HepG2 (cell line): ENCODE results near the gene DNAJC5. TPM values are rescaled to one million over a fixed set of nuclear protein-coding genes. Genes with fewer than 3 reads are reported as not detected.
A peak's percentile ranks its signal among the peaks of the same experiment; 100 is the strongest.

Source experiments
- CSRNP1 ChIP-seq: sonication (generic); formaldehyde crosslinking; IDR thresholded peaks from 2 replicates; pipeline ENCODE4 v1.8.1; 2023; ENCODE audit warnings: mild to moderate bottlenecking, missing genetic modification reagents
- DPF2 ChIP-seq: sonication (generic); formaldehyde crosslinking; IDR thresholded peaks from 2 replicates; pipeline ENCODE4 v1.4.0; 2020; ENCODE audit warnings: mild to moderate bottlenecking, low read depth, missing genetic modification reagents, borderline replicate concordance
- KDM1A ChIP-seq: IDR thresholded peaks from 2 replicates; pipeline ENCODE4 v1.6.1; 2016; ENCODE audit warnings: missing compliant biosample characterization
- NFATC3 ChIP-seq: sonication (generic); formaldehyde crosslinking; IDR thresholded peaks from 2 replicates; pipeline ENCODE4 v1.5.1; 2020; ENCODE audit warnings: mild to moderate bottlenecking, missing genetic modification reagents
- PBX2 ChIP-seq: IDR thresholded peaks from 2 replicates; pipeline ENCODE4 v1.6.1; 2016; ENCODE audit warnings: control low read depth
- POGK ChIP-seq: sonication (generic); formaldehyde crosslinking; conservative IDR thresholded peaks from 2 replicates; pipeline ENCODE4 v1.8.0; 2022; ENCODE audit warnings: mild to moderate bottlenecking, moderate library complexity, missing genetic modification reagents
- SALL1 ChIP-seq: sonication (generic); formaldehyde crosslinking; IDR thresholded peaks from 2 replicates; pipeline ENCODE4 v1.8.0; 2022; ENCODE audit warnings: mild to moderate bottlenecking, missing genetic modification reagents
- SALL2 ChIP-seq: sonication (generic); formaldehyde crosslinking; IDR thresholded peaks from 2 replicates; pipeline ENCODE4 v1.8.1; 2023; ENCODE audit warnings: mild to moderate bottlenecking, missing genetic modification reagents, inconsistent platforms
- SIN3B ChIP-seq: fragments of 150-350 bp; IDR thresholded peaks from 2 replicates; pipeline ENCODE4 v1.6.1; 2014; ENCODE audit warnings: low read length
- SKI ChIP-seq: fragments of 450-650 bp; IDR thresholded peaks from one replicate; pipeline ENCODE4 v1.6.1; 2018; ENCODE audit warnings: mild to moderate bottlenecking; ENCODE audit not compliant: partially characterized antibody
- TCF7L2 ChIP-seq: IDR thresholded peaks from 2 replicates; pipeline ENCODE4 v1.6.1; 2011; ENCODE audit warnings: mild to moderate bottlenecking, low read depth, low read length, moderate library complexity
- TRIM22 ChIP-seq: fragments of 450-650 bp; IDR thresholded peaks from 2 replicates; pipeline ENCODE4 v1.6.1; 2017
- ZFP1 ChIP-seq: IDR thresholded peaks from 2 replicates; pipeline ENCODE4 v1.6.1; 2016
- ZNF205 ChIP-seq: IDR thresholded peaks from 2 replicates; pipeline ENCODE4 v1.6.1; 2018; ENCODE audit warnings: missing biosample characterization, missing genetic modification reagents
- ZNF232 ChIP-seq: sonication (generic); formaldehyde crosslinking; IDR thresholded peaks from 2 replicates; pipeline ENCODE4 v1.4.0; 2020; ENCODE audit warnings: missing genetic modification reagents, borderline replicate concordance
- ZNF276 ChIP-seq: sonication (generic); formaldehyde crosslinking; IDR thresholded peaks from 2 replicates; pipeline ENCODE4 v1.4.0; 2020; ENCODE audit warnings: mild to moderate bottlenecking, low read depth, missing genetic modification reagents
- ZNF441 ChIP-seq: sonication (generic); formaldehyde crosslinking; IDR thresholded peaks from 2 replicates; pipeline ENCODE4 v1.7.0; 2021; ENCODE audit warnings: missing genetic modification reagents, borderline replicate concordance
- ZNF451 ChIP-seq: sonication (generic); formaldehyde crosslinking; IDR thresholded peaks from 2 replicates; pipeline ENCODE4 v1.5.0; 2020; ENCODE audit warnings: mild to moderate bottlenecking, missing genetic modification reagents
- ZNF552 ChIP-seq: sonication (generic); formaldehyde crosslinking; IDR thresholded peaks from 2 replicates; pipeline ENCODE4 v1.9.0; 2022; ENCODE audit warnings: missing genetic modification reagents, mild to moderate bottlenecking, borderline replicate concordance
- ZNF616 ChIP-seq: sonication (generic); formaldehyde crosslinking; IDR thresholded peaks from 2 replicates; pipeline ENCODE4 v1.5.0; 2020; ENCODE audit warnings: low read depth, mild to moderate bottlenecking, missing genetic modification reagents
- ZNF839 ChIP-seq: sonication (generic); formaldehyde crosslinking; IDR thresholded peaks from 2 replicates; pipeline ENCODE4 v1.4.0; 2020; ENCODE audit warnings: missing genetic modification reagents, mild to moderate bottlenecking, borderline replicate concordance
- ZNF841 ChIP-seq: sonication (generic); formaldehyde crosslinking; IDR thresholded peaks from 2 replicates; pipeline ENCODE4 v1.8.1; 2023; ENCODE audit warnings: missing genetic modification reagents, borderline replicate concordance
- polyA plus RNA-seq, 8 experiments: library from polyadenylated mRNA; depleted of rRNA in 3 of 8; stranded (reverse) in 7 of 8; unstranded in 1 of 8; fragments of >200 nt; fragmentation: Illumina TruSeq in 4 of 8; extraction: Trizol in 4 of 8; gene quantifications; 2 replicates each; pipeline versions ENCODE4 v1.2.1 to v1.2.3, GENCODE V29; 2011 to 2016; ENCODE audit warnings: low read depth in 4 of 8, missing spikeins in 1 of 8, mixed read lengths in 1 of 8; ENCODE audit not compliant: insufficient read depth in 1 of 8
- total RNA-seq, 5 experiments: library from RNA; depleted of rRNA; stranded (reverse); fragments of >200 nt; fragmentation: Illumina TruSeq; extraction: Trizol; gene quantifications; 2 replicates each; pipeline ENCODE4 v1.2.3, GENCODE V29; 2016; ENCODE audit warnings: low read depth in 1 of 5

The DNAJC5 gene
- total and polyA plus RNA-seq, 2 of the 13 experiments (the other 11 are each of a cell fraction or from before 2014, with no cell fraction given): 42.8 to 64.5 TPM

GRCh38 chr20:63978319-63979228 is 83.6 kb downstream of the DNAJC5 start (continued):
- TF ChIP-seq ZNF276 (peak; percentile 91; the same call in 1 of the 2 replicates), ZNF552 (CRISPR knock-in tag) (0 out of 2 replicates have a peak, but pooled peaks have one; percentile 75), ZNF839 (no peak; the same call in none of the 2 replicates), ZNF205 (CRISPR knock-in tag) (peak; percentile 82), NFATC3 (CRISPR knock-in tag) (peak; percentile 30; the same call in 1 of the 2 replicates), ZFP1 (CRISPR knock-in tag) (no peak), CSRNP1 (CRISPR knock-in tag) (peak; percentile 47; the same call in 1 of the 2 replicates), ZNF841 (CRISPR knock-in tag) (no peak), ZNF451 (CRISPR knock-in tag) (0 out of 2 replicates have a peak, but pooled peaks have one; percentile 53), POGK (CRISPR knock-in tag) (peak; percentile 80; the same call in 1 of the 2 replicates), TRIM22 (no peak), SALL1 (CRISPR knock-in tag) (peak; percentile 86), SKI (no peak), ZNF232 (peak; percentile 93), ZNF441 (peak; percentile 90), ZNF616 (CRISPR knock-in tag) (no peak), PBX2 (no peak), SIN3B (no peak), TCF7L2 (no peak), DPF2 (0 out of 2 replicates have a peak, but pooled peaks have one; percentile 51), KDM1A (CRISPR knock-in tag) (no peak), SALL2 (CRISPR knock-in tag) (peak; percentile 45; the same call in 1 of the 2 replicates)
